NOMO-1 treated with dmso at 0.1 percent for 144 hours (cell line): ENCODE measurements around the gene SPAG5.

Source experiments
- DNase-seq: peaks from one replicate; lab custom pipeline; 2025; ENCODE audit not compliant: unreplicated experiment; lab: John Stamatoyannopoulos, UW

SPAG5 gene, protein sequence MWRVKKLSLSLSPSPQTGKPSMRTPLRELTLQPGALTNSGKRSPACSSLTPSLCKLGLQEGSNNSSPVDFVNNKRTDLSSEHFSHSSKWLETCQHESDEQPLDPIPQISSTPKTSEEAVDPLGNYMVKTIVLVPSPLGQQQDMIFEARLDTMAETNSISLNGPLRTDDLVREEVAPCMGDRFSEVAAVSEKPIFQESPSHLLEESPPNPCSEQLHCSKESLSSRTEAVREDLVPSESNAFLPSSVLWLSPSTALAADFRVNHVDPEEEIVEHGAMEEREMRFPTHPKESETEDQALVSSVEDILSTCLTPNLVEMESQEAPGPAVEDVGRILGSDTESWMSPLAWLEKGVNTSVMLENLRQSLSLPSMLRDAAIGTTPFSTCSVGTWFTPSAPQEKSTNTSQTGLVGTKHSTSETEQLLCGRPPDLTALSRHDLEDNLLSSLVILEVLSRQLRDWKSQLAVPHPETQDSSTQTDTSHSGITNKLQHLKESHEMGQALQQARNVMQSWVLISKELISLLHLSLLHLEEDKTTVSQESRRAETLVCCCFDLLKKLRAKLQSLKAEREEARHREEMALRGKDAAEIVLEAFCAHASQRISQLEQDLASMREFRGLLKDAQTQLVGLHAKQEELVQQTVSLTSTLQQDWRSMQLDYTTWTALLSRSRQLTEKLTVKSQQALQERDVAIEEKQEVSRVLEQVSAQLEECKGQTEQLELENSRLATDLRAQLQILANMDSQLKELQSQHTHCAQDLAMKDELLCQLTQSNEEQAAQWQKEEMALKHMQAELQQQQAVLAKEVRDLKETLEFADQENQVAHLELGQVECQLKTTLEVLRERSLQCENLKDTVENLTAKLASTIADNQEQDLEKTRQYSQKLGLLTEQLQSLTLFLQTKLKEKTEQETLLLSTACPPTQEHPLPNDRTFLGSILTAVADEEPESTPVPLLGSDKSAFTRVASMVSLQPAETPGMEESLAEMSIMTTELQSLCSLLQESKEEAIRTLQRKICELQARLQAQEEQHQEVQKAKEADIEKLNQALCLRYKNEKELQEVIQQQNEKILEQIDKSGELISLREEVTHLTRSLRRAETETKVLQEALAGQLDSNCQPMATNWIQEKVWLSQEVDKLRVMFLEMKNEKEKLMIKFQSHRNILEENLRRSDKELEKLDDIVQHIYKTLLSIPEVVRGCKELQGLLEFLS

DNA sequence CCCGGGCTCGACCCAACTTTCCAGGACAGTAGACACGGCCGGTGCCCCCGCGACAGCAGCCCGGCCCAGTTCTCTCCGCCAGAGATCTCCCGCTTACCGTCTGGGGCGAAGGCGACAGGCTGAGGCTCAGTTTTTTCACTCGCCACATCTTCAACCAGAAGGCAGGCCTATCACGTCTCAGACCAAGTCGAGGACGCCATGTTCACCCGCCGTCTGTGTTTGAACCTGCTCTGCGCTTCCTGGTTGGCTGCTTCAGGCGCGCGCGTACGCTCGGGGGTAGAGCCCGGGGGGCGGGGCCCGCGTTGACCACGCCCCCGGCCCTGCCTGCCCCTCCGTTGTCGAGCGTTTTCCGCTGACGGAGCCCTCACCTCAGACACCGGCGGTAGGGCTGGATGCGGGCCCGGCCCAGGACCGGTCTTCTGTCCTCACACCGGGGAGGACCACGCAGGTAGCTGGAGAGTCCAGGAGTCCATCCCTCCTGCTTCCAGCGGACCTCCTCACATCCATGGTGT, at the start of gene SPAG5:
TSS of gene SPAG5 (minus strand) at position 227 of the 512 bp plus-strand sequence. CDS start at position 148, 79 bp downstream.
- DNase-seq, result peak; percentile 86

DNA sequence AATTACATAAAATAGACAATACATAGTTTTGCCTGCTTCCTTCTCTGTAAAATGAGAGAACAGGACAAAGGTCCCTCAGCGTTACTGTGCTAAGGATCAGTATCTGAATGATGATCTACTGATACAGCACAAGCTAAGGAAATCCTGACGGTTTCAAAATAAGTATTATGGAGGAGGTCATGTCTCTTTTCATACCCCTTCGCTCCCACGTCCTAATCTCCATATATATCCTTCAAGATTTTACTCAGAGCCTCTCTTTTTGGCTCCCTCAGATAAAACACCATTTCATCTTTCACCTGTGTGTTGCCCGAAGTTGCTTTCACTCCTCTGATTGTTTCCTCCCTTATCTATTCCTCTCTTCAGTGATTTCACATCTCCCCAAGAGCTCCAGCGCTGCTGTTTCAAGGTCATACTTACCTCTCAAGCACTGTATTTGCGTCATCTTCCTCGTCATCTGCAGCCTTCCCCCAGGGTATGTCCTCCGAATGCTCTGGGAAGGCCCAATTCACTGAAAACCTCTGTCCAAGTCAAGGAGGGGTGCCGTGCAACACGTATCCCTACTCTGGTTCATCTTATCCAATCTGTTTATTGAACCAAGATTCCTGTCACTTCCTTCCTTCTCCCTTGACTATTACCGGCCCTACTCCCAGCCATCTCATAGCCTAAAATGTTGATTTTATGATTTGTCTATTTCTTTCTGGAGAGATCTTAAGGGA, 47.4 kb upstream of the SPAG5 start:
- no peak for DNase-seq

DNA sequence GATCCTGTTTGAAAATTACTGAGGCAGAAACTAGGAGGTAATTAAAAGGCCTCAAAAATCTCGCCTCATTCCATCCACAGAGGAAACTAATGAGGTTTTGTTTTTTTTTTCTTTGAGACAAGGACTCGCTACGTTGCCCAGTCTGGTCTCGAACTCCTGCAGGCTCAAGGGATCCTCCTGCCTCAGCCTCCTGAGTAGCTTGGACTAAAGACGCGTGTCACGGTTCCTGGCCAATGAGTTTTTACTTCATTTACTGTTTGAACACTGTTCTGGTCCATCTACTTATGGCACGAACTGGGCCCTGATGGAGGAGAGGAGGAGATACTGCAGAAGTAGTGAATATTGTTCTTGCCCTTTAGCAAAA, 46.7 kb upstream of the SPAG5 start:
- DNase-seq, result no peak

DNA sequence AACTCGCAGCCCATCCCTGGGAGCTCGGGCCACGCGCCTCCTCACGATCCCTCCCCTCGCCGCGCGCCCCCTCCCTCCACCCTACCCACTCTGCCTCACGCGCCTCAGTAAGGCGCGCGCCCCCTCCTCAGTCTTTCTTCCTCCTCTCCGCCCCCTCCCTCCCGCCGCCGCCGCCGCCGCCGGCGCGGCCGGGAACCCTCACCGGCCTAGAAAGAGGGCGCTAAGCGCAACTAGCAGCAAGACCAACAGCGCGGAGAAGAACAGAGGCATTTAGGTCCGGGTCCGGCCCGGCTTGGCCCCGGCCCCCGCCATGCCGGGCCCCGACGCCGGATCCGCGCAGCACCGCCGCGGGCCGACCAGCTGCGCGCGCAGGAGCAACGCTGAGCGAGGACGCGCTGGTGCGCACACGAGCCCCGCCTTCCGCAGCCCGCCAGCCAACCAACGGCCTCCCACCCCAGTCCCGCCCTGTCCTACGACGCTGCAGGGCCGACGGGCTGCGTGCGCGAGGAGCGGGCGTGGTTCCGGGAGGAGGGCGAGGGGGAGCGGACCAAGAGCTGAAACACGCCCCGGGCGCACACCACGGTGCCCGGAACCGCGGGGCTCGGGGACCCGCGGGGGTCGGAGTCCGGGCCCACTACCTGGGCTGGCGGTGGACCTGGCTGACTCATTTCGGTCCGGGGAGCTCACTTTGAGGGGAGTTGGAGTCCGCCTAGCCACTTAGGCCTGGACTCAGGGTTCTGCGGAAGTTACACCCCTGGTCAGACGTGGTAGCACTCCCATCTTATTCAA, 46.2 kb upstream of the SPAG5 start, which contains the start of gene BLTP2:
TSS of gene BLTP2 (minus strand) at position 372 of the 789 bp plus-strand sequence. CDS start at position 270, 102 bp downstream.
- DNase-seq, result peak; percentile 95

DNA sequence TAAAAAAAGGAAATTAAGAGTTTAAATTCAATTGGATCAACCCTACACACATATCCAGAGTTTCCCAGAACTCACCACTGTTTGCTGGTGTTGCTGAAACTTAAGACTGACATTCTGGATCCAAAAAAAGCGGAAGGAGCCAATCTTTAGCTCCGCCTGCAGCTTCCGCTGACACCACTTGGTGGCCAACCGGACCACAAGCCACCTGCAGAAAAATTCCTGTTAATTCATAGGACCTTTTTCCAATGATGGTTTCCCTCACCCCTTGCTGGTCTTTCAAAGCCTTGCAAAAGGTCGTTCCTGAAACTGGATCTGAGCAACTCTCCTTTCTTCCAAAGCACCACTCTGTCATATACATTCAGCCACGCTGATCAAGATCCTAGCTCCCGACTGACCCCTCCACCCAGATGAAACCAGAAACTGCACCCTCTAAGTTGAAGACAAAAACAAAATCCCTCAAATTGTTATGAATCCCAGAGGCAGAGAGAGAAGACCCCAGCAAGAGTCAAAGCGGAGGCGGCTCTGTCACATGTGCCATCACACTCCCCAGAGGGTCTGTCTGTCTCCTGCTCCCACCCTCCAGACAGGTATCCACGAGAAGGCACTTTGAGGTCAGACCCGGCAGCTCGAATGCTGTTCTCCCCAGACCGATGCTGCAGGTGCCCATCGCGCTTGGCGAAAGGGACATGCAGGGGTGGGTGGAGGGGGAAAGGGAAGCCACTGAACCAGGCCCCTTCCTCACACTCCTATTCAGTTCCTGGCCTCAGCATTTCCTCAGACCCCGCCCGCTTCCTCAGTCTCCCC, 45.4 kb upstream of the SPAG5 start:
- peak; percentile 40 for DNase-seq

DNA sequence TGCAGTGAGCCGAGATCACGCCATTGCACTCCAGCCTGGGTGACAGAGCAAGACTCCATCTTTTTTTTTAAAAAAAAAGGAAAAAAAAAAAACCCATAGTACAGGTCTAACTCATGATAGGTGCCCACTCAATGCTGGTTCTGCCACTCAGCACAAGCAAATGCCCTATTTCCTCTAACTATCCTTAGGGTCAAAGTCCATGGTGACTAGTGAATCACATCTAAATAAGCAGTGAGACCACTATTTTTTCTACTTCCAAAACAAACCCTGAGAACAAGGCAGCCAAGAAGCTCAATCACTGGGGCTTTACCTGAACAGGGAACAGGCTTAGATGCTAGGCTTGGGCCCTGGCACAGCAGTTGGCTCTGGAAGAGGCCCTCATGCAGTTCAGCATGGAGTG, 42.8 kb upstream of the SPAG5 start:
- DNase-seq, result no peak

DNA sequence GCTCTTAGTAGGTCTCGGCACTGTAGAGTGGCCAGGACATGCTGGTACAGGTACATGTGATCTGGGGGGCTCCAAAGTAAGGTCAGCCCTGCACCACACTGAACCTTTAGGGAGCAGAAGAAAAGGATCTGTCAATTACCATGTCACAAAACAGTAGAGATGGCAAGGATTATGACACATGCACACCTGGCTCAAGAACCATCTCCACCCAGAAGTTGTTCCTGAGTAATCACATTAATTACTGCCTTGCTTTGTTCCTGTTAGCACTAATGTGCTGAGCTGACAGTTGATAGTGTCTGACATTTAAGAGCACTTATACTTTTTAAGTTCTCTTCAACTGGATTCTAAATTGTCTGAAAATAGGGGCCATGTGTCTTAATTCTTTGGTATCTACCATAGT, 36.7 kb upstream of the SPAG5 start:
- DNase-seq, result no peak

DNA sequence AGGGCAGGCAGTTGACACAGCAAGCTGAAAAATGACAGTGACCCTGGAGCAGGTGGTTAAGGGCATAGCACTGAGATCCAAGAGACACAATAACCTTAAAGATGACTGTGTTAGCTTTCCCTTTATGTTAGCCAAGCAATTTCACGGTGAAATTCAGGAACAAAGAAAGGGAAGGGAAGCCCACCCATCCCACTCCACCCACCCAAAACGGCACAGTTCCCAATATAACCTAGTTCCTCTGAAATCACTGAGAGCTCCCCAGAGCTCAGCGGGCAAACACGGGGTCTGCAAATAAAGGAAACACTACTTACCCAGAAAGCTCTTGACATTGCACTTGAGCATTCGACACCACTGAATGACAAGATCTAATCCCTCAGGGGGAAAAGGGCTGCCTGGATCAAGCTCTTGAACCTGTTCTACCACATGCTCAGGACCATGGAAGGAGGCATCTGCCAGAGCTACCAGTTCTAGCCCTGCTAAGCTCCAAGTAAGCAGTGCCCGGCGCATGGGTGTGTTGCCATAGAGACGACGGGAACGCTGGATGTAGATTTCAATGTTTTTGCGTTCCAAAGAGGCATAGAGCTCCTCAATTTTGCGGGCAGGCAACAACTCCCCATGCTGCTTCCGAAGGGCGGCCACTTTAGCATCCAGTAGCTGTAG, 35.5 kb upstream of the SPAG5 start:
- no peak for DNase-seq

DNA sequence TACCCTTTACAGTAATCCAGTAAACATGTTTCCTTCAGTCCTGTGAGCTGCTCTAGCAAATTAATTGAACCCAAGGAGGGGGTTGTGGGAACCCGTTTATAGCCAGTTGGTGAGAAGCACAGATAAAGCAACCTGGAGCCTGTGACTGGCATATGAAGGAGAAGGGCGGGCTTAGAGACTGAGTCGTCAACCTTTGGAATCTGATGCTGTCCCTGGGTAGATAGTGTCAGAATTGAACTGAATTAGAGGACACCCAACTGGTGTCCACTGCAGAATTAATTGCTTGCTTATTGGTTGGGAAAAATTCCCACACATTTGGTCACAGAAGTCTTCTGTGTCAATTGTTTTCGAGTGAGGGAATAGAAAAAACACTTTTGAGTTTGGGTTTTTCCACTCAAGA, 28.0 kb upstream of the SPAG5 start:
- no peak for DNase-seq

DNA sequence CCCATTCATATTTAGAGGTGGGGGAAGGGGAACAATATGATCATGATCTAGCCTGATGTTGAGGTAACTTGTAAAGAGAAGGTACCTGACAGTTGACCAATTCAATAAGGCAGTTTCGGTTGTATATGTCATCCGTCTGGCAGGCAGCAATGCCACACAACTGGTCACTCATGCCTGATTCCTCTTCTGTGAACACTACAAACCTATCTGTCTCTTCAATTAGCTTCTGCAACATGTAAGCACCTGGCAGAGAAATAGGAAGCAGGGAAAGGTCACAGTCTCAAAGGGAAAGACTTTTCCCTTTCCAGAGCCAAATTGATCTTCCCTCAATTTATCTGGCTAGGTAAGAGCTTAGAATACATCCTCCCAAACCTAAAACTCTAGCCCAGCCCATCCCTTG, 25.3 kb upstream of the SPAG5 start:
- DNase-seq, result no peak

DNA sequence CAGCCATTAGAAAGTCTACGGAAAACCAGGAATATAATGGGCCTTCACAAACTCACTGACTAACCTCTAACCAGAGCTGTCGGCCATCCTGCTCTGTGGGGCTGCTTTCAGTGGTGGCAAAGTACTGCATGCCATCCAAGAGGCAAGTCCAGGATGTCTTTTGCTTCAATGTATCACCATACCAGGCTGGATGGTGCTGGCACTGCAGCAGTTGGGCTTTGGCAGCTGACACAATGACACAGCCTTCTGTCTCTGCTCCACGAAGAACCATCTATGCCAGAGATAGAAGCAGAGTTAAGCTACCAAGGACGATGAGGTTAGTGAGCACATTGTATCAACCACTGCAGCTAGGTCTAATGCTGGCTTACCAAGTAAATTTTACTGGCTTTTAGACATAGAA, 24.9 kb upstream of the SPAG5 start:
- no peak for DNase-seq

DNA sequence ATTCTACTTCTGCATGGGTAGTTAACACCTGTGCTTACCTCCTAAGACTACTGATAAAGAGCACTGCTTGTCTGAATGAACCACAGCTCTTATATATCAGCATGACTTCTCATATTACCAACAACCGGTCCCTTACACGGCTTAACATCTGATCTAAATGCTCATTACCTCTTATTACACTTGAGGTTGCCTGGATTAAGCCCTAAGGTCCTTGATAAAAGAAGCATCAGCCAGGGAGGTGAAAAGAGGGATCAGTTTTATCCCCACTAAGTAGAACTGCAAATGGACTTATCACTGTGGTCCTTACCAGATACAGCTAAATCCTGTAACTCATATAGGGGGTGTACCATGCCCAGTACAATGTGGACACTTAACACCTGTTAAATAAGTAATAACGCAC, 23.4 kb upstream of the SPAG5 start:
- DNase-seq, result no peak

DNA sequence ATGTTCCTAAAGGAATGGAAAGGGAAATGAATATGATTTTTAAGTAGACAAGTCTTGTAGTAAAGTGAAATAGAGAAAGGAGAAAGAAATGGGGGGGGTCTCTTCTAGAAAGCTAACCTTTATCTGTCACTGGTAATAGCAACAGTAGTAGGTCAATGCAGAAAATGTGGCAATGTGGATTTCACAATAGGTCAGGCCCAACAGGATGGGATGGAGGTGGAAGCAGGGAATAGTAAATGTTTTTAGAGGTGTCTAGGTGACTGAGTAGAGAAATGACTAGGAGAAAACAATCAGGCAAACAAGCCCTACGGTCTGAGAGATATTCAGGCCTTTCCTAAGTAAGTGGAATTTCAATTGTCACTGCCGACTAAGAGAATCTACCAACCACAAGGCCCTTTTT, 21.2 kb upstream of the SPAG5 start:
- DNase-seq, result no peak

DNA sequence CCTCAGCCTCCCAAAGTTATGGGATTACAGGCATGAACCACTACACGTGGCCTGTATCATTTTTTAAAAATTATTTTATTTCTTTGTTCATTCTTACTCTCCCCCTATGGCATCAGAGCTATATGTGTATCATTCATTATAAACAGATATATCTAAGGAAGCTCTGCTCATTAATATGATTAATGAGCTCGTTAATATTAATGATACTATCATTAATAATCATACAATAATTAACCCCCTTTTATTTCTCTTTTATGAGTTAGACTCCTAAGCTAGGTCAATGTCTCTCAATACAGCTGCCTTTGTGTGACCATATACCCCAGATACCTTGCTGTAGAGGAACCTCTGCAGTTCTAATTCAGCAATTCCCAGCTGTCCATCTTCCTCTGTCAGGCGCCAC, 19.6 kb upstream of the SPAG5 start:
- no peak for DNase-seq

DNA sequence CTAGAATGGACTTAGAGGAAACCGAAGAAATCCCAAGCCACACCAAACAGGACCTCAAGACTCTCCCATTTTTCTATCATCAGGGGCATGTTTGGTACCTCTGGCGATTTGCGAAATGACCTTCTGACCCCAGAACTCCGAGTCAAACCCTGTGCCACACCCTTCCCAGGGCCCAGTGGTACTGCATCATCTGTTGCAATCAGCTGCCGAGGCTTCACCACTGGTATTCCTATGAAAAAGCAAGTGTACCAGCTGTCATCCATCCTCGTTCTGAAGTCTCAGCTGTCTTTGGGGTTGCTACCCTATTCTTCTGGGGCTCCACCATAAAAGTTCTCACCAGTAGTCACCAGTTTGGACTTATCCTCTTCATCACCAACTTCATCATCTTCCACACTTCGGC, 17.5 kb upstream of the SPAG5 start:
- DNase-seq, result no peak

DNA sequence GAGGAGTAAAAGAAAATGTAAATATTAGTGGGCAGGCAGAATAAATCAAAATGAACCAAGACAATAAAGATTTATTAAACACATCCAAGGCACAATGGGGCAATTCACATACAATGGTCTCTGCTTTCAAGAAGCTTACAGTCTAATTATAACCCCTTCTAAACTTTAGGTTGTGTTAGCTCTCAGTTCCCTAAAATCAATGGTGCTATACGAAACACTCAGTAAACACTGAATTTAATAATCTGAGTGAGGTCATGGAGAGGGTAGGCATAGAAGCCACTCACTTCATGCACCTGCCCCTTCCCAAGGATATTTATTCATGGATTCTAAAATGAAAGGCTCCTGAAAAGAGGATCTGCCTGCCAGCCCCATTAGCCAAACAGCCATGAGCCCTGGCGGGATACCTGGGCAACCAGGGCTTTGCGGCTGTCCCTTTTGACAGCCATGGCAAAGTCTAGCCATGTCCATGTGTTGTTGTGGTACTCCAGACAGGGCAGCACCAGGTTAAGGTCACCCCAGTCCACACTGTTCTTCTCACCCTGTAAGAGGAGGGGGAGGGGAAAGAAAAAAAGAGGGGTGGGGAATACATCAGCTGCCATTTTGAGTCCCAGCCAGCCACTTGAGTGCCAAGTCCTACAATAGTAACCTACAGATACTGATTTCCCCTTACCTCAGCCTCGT, 16.6 kb upstream of the SPAG5 start:
- no peak for DNase-seq

DNA sequence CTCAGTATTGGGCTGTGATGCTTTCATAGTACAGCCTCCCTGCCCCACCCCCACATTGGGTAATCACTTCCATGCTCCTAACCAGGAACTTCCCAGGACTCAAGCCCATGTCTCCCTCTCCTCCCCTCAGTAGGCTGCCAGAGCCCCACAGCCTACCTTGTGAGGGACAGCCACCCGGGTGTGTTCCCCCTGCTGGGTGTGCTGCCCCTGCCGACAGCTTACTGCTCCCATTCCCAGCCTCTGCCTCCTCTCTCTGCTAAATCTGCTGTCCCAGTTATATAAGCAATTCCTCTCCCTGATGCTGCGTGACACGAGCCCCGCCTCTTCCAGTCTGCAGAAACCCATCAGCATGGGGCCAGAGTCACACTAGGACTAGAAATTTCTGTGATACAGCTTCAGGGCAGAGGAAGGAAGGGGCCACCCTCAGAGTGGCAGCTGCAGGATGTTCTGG, 15.1 kb upstream of the SPAG5 start, which contains the start of gene RSKR:
TSS of gene RSKR (minus strand) at position 255 of the 451 bp plus-strand sequence. CDS start at position 231, 24 bp downstream.
- DNase-seq, result no peak
